Hematopoietic multipotent progenitor cell treated with erythropoietin and hydrocortisone succinate and interleukin-3 and kit ligand, for 17 days (in vitro differentiated cells): ENCODE data around the gene TSPAN9.

Experiments
- DNase-seq: peaks from one replicate; pipeline ENCODE4 v3.0.0-alpha.2; 2015; ENCODE audit warnings: low spot score

The TSPAN9 gene

GRCh38 chr12:3141339-3142321 lies 64.5 kb downstream of the TSPAN9 start:
- no peak for DNase-seq

DNA sequence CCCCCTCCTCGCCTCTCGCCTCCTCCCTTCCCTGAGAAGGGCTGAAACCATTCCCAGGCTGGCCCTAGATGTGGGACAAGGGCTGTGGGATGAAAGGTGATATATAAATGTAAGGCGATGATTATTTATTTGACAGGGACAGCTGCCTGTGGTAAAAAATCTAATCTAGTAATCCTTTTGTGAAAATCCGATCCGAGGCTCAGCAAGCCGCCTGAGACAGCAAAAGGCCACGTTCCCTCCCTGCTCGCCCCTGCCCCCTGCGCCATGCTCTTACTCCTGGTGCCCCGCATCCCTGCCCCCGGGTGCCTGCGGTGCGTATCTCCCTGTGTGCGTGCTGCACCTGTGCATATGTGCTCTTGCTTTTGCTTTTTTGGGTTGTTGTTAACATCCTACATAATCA lies 65.2 kb downstream of the TSPAN9 start:
- no peak for DNase-seq

GRCh38 chr12:3144495-3144894 lies 67.3 kb downstream of the TSPAN9 start:
- DNase-seq: no peak

- no peak for DNase-seq
These were observed 67.9 kb downstream of the TSPAN9 start for GRCh38 chr12:3145033-3145432.

DNA sequence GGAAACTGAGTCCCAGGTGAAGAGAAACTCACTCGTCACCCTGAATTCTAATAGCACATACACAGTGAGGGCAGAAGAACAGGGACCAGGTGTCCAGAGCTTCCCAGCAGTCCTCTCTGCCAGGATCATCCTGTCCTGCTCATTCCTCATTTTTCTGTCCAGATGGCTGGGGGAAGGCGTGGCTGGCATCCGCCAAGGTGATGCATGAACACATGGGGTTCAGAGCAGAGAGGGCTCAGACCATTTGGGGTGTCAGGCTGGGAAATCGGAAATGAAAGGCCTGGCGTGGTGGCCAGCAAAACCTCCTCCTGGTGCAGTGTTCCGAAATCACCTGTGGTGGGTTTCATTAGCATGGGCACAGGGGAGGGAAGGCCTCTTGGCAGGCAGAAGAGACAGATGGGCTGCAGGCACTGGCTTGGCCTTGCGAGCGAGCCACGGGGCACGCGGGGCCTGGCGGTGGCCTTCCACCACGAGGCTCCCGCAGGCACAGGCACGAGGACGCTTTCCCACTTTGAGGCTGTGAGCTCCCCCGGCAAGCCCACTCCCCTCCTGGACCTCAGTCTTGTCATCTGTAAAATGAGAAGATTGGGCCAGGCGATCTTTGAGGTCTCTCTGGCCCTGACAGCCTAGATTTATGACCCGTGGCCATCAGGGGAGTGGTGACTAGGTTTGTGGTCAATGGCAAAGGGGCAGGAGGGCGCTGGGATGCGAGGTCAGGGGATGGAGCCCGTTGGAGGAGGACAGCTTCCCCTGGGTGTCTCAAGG lies 68.5 kb downstream of the TSPAN9 start:
- no peak for DNase-seq

- no peak for DNase-seq
These were observed 70.1 kb downstream of the TSPAN9 start for GRCh38 chr12:3147260-3147659.

GRCh38 chr12:3148366-3149000 lies 71.3 kb downstream of the TSPAN9 start:
- no peak for DNase-seq

GRCh38 chr12:3149515-3150307 lies 72.5 kb downstream of the TSPAN9 start:
- DNase-seq: no peak

DNA sequence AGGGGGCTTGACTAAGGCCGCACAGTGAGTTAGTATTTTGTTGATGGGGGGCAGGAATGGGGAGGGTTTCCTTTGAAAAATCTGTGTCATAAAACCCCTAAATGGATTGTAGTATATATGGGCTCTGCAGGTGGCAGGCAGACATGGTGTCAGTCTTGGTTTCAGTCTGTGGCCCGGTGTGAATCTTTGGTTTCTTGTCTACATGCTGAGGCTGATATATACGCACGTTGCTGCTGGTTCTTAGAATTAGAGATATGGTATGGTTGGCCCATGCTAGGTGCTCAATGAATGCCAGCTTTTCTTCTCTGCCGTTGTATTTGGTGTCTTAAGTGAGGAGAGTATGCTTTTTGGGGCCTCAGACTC lies 73.1 kb downstream of the TSPAN9 start:
- no peak for DNase-seq

DNA sequence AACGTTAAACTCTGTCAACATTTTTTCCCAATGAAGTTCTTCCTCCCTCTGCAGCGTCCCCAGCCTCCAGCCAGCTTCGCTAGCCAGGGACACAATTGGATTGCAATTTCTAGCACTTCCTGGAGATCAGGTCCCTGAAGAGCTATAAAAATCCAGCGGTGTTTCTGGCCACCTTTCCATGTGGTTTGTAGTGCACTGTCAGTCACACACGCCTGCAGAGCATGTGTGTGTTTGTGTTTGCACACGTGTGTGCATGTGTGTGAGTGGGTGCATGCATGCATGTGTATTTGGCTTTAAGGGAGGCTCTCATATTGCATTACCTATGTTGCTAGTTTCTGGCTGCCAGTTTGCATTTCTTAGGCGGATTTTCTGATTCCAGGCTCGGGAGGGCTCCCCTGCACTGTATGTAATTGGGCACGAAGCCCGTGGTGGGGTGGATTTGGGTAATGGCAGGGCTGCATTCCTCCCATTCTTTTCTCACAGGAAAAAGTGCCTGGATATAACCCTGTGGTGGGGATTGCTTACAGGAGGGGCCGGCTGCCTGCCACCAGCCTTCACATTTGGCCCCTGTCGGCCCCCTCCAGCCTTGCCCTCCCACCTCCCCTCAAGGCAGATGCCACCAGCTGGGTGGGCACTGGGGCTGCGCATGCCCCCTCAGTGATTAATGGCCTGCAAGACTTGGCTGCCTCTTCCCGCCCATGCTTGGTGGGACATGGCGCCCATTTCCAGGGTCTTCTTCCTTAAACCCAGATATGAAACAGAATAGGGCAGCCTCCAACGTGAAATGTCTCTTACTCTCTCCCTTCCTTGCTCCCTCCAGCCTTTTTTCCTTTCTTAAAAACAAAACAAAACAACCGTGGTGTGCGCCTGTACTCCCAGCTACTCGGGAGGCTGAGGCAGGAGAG lies 74.0 kb downstream of the TSPAN9 start:
- no peak for DNase-seq

DNA sequence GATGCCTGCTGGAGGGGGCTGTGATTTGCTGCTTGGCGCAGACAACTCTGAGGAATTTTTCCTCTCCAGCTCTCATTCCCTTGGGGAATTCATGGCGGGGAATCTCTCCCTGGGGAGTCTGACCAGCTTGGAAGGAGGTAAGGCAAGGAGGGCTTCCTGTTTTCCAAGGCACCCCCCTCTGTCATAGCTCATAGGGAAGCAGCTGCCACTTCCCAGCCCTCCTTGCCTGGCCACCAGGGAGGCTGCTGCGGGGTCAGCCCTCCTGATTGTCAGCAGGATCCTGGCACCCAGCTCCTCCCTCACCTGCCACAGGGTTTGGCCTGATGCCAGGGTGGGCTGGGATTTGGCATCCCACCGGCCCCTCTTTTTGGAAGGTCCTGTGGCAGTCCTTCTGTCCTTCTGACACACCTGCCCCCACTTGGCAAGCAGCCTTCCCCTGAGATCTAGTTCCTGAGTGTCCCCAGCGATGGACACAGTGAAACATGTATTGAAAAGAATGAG lies 74.9 kb downstream of the TSPAN9 start:
- DNase-seq: no peak

DNA sequence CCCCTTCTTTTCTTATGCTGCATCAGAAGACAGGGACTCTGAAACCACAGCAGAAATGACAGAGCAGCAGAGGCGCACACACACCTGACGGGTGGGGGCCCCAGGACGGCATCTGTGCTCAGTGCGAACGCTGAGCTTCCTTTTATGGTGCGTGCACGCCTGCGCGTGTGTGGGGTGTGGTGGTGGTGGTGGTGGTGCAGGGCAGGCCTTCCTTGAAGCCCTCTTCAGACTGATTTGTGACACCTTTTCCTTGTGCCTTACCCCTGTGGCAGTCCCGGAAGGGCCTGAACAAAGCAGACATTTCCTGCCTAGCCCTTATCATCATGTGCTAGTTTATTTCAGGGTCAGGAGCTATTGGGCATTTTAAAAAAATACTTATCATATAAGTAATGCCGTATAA lies 75.7 kb downstream of the TSPAN9 start:
- no peak for DNase-seq

GRCh38 chr12:3154006-3154405 lies 76.8 kb downstream of the TSPAN9 start:
- no peak for DNase-seq

- no peak for DNase-seq
These were observed 78.7 kb downstream of the TSPAN9 start for GRCh38 chr12:3155702-3156370.

DNA sequence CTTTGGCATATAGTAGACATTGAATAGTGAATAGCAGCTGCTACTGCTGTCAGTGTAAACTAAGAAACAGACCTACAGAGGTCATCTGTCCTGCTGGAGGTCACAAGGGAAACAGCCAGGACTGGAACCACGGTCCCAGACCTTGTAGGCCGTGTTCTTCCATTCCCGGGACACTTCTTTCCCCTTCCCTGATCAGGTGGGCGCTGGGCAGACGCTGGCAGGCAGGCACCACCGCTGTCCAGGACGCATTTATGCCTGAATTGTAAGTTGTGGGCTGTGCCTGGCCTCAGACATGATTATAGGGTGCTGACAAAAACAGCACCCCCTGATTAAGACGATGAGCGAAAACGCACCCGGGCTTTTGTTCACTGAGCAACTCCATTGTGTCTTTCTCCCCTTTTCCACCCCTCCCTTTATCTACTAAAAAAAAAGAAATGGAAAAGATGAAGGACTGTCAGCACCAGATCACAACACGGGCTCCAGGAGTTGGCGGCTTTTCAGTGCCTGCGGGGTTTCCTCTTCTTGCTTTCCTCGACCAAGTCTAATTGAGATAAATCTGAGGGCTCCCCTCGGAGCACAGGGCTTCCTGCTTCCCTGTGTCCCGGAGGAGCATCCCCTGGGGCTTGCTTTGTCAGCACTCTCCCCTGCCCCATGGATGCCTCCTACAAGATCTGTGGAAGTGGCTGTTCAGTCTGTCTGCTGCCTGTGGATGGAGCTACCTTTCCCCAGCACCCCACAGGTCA lies 80.6 kb downstream of the TSPAN9 start:
- DNase-seq: no peak

GRCh38 chr12:3158851-3159465 lies 81.8 kb downstream of the TSPAN9 start:
- DNase-seq: no peak

GRCh38 chr12:3160081-3160480 lies 82.9 kb downstream of the TSPAN9 start:
- DNase-seq: no peak

- DNase-seq: no peak
These were observed 84.7 kb downstream of the TSPAN9 start for GRCh38 chr12:3161861-3162260.
